Gastrocnemius medialis (tissue), 4 donors: ENCODE measurements around the gene MBOAT7. TPM values are rescaled to one million over a fixed set of nuclear protein-coding genes. Genes with fewer than 3 reads are reported as not detected.

Source experiments
- ATAC-seq, 2 donors: fragments of 150-250 bp; one replicate each; pipeline ENCODE4 v1.9.1; 2016
- DNase-seq, 2 donors: peaks; one replicate each; pipeline ENCODE4 v3.0.0-alpha.2; 2019
- H3K27ac ChIP-seq, 4 donors: fragments of 200-600 bp; sonication (generic); 1 replicate in 1 of 4; 2 replicates in 3 of 4; pipeline ENCODE4 v1.5.1; 2016 to 2018; ENCODE audit warnings: mild to moderate bottlenecking in 2 of 4, moderate library complexity in 1 of 4
- H3K27me3 ChIP-seq, 3 donors: fragments of 200-600 bp; sonication (generic) in 2 of 3; 1 replicate in 1 of 3; 2 replicates in 2 of 3; pipeline versions ENCODE4 v1.5.1 to v1.6.0; 2016 to 2019; ENCODE audit warnings: mild to moderate bottlenecking in 1 of 3, moderate library complexity in 1 of 3
- H3K36me3 ChIP-seq, 2 donors: fragments of 200-600 bp; sonication (generic) in 1 of 2; one replicate each; pipeline ENCODE4 v1.5.1; 2017 to 2018
- H3K4me1 ChIP-seq, 2 donors: fragments of 200-600 bp; sonication (generic) in 1 of 2; one replicate each; pipeline ENCODE4 v1.5.1; 2016 to 2017; ENCODE audit warnings: mild to moderate bottlenecking in 2 of 2
- H3K4me3 ChIP-seq, 4 donors: fragments of 200-600 bp; sonication (generic) in 3 of 4; 1 replicate in 1 of 4; 2 replicates in 3 of 4; pipeline ENCODE4 v1.5.1; 2016 to 2019; ENCODE audit warnings: mild to moderate bottlenecking in 2 of 4
- H3K9me3 ChIP-seq, 3 donors: fragments of 200-600 bp; sonication (generic) in 2 of 3; 1 replicate in 1 of 3; 2 replicates in 2 of 3; pipeline ENCODE4 v1.5.1; 2016 to 2019
- POLR2A ChIP-seq, 2 donors: fragments of 450-650 bp; IDR thresholded peaks; one replicate each; pipeline ENCODE4 v1.6.1; 2017; ENCODE audit warnings: antibody characterized with exemption in 2 of 2, mild to moderate bottlenecking in 2 of 2, moderate library complexity in 2 of 2
- in situ Hi-C, 4 donors: fragments of 200-750 bp; cut with MboI; loops; one replicate each; pipeline versions ENCODE4 v1.15.0 to v1.8.0; 2017; ENCODE audit warnings: low sequenced_read_pairs in 4 of 4
- intact Hi-C: fragments of 100-400 bp; cut with DNase I; formaldehyde crosslinking; loops from one replicate; pipeline ENCODE4 v1.15.1; 2023; ENCODE audit warnings: low total_unique reads
- total RNA-seq, 4 donors: library from RNA; depleted of rRNA; stranded (reverse); fragments of >200 nt; gene quantifications; one replicate each; pipeline versions ENCODE4 v1.1.0 to v1.2.3, GENCODE V29; 2016
- TF ChIP-seq, protein P1 (sequence below), 5 experiments: fragments of 450-650 bp in 3 of 5; fragments of 200-600 bp in 2 of 5; sonication (generic) in 2 of 5; IDR thresholded peaks in 4 of 5; conservative IDR thresholded peaks in 1 of 5; 1 replicate in 4 of 5; 2 replicates in 1 of 5; pipeline ENCODE4 v1.5.1; 2016 to 2019; ENCODE audit warnings: antibody characterized with exemption in 5 of 5, mild to moderate bottlenecking in 3 of 5, moderate library complexity in 3 of 5

The MBOAT7 gene
- total RNA-seq, 4 donors from 2014 or later = 11.6 to 36.4 (median 19.3) TPM

DNA sequence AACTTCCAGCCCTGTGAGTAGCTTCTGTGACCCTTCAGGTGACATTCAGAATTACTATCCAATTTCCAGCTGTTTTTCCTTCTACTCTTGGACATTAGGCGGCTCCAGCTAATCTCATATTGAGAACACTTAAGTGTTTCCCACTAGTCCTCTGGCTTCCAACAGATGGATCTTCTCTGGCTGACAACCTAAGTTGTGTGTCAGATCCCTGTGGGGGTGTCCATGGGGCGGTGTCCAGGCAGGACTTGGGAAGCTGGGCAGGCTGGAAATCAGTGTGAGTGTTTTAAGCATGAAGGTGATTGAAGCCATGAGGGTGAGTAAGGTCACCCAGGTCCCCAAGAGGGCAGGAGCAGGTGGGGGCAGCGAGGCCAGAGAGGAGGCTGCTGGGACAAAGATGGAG is 41.7 kb downstream of the MBOAT7 start:
- in situ Hi-C loops = no loop called here
- TF ChIP-seq POLR2A (IDR thresholded peaks at IDR 0.05) = no peak
- TF ChIP-seq, protein P1, sequence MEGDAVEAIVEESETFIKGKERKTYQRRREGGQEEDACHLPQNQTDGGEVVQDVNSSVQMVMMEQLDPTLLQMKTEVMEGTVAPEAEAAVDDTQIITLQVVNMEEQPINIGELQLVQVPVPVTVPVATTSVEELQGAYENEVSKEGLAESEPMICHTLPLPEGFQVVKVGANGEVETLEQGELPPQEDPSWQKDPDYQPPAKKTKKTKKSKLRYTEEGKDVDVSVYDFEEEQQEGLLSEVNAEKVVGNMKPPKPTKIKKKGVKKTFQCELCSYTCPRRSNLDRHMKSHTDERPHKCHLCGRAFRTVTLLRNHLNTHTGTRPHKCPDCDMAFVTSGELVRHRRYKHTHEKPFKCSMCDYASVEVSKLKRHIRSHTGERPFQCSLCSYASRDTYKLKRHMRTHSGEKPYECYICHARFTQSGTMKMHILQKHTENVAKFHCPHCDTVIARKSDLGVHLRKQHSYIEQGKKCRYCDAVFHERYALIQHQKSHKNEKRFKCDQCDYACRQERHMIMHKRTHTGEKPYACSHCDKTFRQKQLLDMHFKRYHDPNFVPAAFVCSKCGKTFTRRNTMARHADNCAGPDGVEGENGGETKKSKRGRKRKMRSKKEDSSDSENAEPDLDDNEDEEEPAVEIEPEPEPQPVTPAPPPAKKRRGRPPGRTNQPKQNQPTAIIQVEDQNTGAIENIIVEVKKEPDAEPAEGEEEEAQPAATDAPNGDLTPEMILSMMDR (IDR thresholded peaks at IDR 0.05 in 4 of 5, conservative IDR thresholded peaks at IDR 0.05 in 1 of 5) = no peak

DNA sequence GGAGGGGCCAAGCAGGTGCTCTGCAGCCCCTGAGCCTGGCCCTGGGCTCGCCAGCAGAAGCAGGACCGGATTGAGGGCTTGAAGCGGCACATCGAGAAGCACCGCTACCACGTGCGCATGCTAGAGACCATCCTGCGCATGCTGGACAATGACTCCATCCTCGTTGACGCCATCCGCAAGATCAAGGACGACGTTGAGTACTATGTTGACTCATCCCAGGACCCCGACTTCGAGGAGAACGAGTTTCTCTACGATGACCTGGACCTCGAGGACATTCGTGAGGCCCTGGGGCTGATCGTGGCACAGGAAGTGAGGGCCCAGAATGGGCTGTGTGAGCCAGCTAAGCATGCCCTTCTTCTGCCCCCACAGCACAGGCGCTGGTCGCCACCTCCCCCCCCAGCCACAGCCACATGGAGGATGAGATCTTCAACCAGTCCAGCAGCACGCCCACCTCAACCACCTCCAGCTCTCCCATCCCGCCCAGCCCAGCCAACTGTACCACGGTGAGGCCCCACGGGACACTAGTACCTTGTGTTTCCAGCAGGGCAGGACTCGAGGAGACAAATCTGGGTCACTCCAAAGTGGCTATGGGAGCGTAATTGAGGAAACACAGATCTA is 43.7 kb downstream of the MBOAT7 start:
- no peak for ATAC-seq
- no peak for DNase-seq
- intact Hi-C loops (no loop called here), in situ Hi-C loops (no loop called here)
- Histone ChIP-seq H3K27me3 (no peaks in the 10 kb centered on the region), H3K36me3 (peaks cover 3 to 90% of the 10 kb centered on the region in 2 donors), H3K4me1 (peaks cover 2 to 7% of the 10 kb centered on the region in 2 donors), H3K4me3 (no peak overlapping the region), H3K9me3 (no peaks in the 10 kb centered on the region), H3K27ac (no peak overlapping the region)
- TF ChIP-seq POLR2A (IDR thresholded peaks at IDR 0.05) = no peak
- TF ChIP-seq, protein P1 (IDR thresholded peaks at IDR 0.05 in 4 of 5, conservative IDR thresholded peaks at IDR 0.05 in 1 of 5) = no peak

More for the DNA sequence above, 41.7 kb downstream of the MBOAT7 start:
- DNase-seq = no peak
- Histone ChIP-seq H3K9me3 (no peaks in the 10 kb centered on the region), H3K4me3 (no peak overlapping the region), H3K4me1 (no peaks in the 10 kb centered on the region), H3K27ac (no peak overlapping the region), H3K36me3 (peaks cover 3 to 100% of the 10 kb centered on the region in 2 donors), H3K27me3 (no peaks in the 10 kb centered on the region)
- no peak for ATAC-seq
- intact Hi-C loops = no loop called here

DNA sequence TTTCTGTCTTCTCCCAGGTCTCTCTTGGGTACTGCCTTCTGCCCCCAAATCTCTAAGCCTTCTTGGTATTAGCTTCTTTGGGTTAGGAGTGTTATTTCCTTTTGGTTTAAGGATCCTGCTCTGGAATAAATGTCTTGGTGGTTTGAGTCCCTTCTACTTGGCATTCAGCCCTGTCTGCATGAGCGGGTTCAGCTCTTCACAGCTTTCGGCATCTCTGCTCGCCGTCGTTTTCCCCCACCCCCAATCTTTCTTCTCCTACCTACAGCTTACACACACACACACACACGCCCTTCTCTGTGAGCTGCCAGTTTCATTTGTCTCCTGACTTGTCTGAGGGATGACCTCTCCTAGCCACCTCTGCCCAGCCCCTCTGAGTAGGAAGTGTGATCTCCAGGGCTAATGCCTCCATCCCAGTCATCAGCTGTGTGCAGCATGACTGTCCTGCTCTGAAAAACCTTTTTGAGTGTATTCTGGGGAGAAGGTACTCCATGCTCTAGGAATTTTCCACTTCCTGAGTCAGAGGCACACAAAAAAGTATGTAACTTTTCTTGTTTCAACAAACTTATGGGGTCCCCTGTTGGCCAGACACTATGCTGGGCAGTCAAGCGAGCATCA is 47.1 kb downstream of the MBOAT7 start:
- H3K4me1 ChIP-seq = peaks cover 20 to 32% of the 10 kb centered on the region in 2 donors
- peaks cover 3 to 56% of the 10 kb centered on the region in 2 donors for H3K36me3 ChIP-seq
- ATAC-seq = no peak
- no peak for DNase-seq
- H3K27me3 ChIP-seq = no peaks in the 10 kb centered on the region
- H3K27ac ChIP-seq = no peak overlapping the region
- no peak overlapping the region for H3K4me3 ChIP-seq
- TF ChIP-seq, protein P1 (IDR thresholded peaks at IDR 0.05 in 4 of 5, conservative IDR thresholded peaks at IDR 0.05 in 1 of 5) = no peak
- TF ChIP-seq POLR2A (IDR thresholded peaks at IDR 0.05) = no peak
- in situ Hi-C loops = no loop called here
- intact Hi-C loops = no loop called here
- no peaks in the 10 kb centered on the region for H3K9me3 ChIP-seq

DNA sequence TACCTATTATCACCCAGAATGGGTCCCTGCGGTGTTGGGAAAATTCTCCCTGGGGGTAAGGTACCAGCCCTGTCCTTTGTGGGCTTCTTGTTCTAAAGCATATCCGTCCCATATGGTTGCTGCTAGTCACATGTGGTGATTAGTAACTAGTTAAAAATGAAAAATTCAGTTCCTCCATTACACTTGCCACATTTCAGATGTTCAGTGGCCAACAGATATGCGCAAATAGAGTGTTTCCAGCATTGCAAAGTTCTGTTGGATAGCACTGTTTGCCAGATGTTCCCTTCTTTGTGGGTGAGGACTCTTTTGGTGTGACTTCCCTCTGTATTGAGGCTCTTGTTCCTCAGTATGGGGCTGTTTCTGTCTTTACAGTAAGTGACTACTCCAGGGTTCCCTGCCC is 48.0 kb downstream of the MBOAT7 start:
- DNase-seq (no peak), ATAC-seq (no peak)
- H3K4me3 ChIP-seq = no peak overlapping the region
- intact Hi-C loops = no loop called here
- no peaks in the 10 kb centered on the region for H3K9me3 ChIP-seq
- TF ChIP-seq, protein P1 (IDR thresholded peaks at IDR 0.05 in 4 of 5, conservative IDR thresholded peaks at IDR 0.05 in 1 of 5) = no peak
- TF ChIP-seq POLR2A (IDR thresholded peaks at IDR 0.05) = no peak
- no peaks in the 10 kb centered on the region for H3K27me3 ChIP-seq
- H3K4me1 ChIP-seq = peaks cover 21 to 36% of the 10 kb centered on the region in 2 donors
- peaks cover 3 to 47% of the 10 kb centered on the region in 2 donors for H3K36me3 ChIP-seq
- in situ Hi-C loops = no loop called here
- peak overlapping the region in 1 of 4 donors; percentile 18 for H3K27ac ChIP-seq
